K562 (cell line): ENCODE results near the gene PPARD. TPM values are rescaled to one million over a fixed set of nuclear protein-coding genes. Genes with fewer than 3 reads are reported as not detected.

Experiments
- ASH1L ChIP-seq: fragments of 450-650 bp; IDR thresholded peaks from 2 replicates; pipeline ENCODE4 v1.6.1; 2018; ENCODE audit warnings: borderline replicate concordance, mild to moderate bottlenecking, low read depth; ENCODE audit not compliant: partially characterized antibody
- ATF3 ChIP-seq, 2 experiments: fragments of 450-650 bp in 1 of 2; sonication (generic) in 1 of 2; formaldehyde crosslinking in 1 of 2; IDR thresholded peaks in 1 of 2; conservative IDR thresholded peaks in 1 of 2; 2 replicates each; pipeline versions ENCODE4 v1.6.1 to v1.8.1; 2016 to 2023; ENCODE audit warnings: mild to moderate bottlenecking in 2 of 2, moderate library complexity in 2 of 2, inconsistent platforms in 1 of 2, missing genetic modification reagents in 1 of 2
- BRD9 ChIP-seq: fragments of 450-650 bp; IDR thresholded peaks from 2 replicates; pipeline ENCODE4 v1.6.1; 2018; ENCODE audit warnings: low read depth; ENCODE audit not compliant: partially characterized antibody
- CGGBP1 ChIP-seq: fragments of 250-450 bp; sonication (Bioruptor Pico); IDR thresholded peaks from 2 replicates; pipeline ENCODE4 v1.9.0; 2021; ENCODE audit warnings: mild to moderate bottlenecking
- CHD1 ChIP-seq: fragments of 200-600 bp; sonication (generic); IDR thresholded peaks from one replicate; pipeline ENCODE4 v1.6.1; 2012; ENCODE audit warnings: mild to moderate bottlenecking, moderate library complexity, low read length, inconsistent platforms
- CREM ChIP-seq: IDR thresholded peaks from 2 replicates; pipeline ENCODE4 v1.6.1; 2014; ENCODE audit warnings: antibody characterized with exemption, low read depth
- DPF2 ChIP-seq: fragments of 450-650 bp; IDR thresholded peaks from 2 replicates; pipeline ENCODE4 v1.6.1; 2016
- ETV1 ChIP-seq: fragments of 450-650 bp; conservative IDR thresholded peaks from 2 replicates; pipeline ENCODE4 v1.6.1; 2016; ENCODE audit warnings: missing genetic modification characterization, control low read depth, low read depth, missing compliant biosample characterization
- FOSL1 ChIP-seq: fragments of 200-800 bp; sonication (Bioruptor generic); conservative IDR thresholded peaks from 2 replicates; pipeline ENCODE4 v1.6.1; 2016; ENCODE audit warnings: missing genetic modification characterization, missing compliant biosample characterization
- GABPB2 ChIP-seq: fragments of 250-450 bp; sonication (Bioruptor Pico); conservative IDR thresholded peaks from 2 replicates; pipeline ENCODE4 v1.5.1; 2021; ENCODE audit warnings: mild to moderate bottlenecking
- RBBP5 ChIP-seq: fragments of 200-600 bp; sonication (generic); IDR thresholded peaks from 2 replicates; pipeline ENCODE4 v1.6.1; 2012; ENCODE audit warnings: borderline replicate concordance, mild to moderate bottlenecking, low read length, control low read depth, inconsistent platforms; ENCODE audit not compliant: insufficient read depth, poor library complexity, severe bottlenecking
- SMARCA4 ChIP-seq: fragments of 450-650 bp; IDR thresholded peaks from 2 replicates; pipeline ENCODE4 v1.6.1; 2016
- SMARCC2 ChIP-seq: fragments of 450-650 bp; IDR thresholded peaks from 2 replicates; pipeline ENCODE4 v1.6.1; 2017; ENCODE audit warnings: antibody characterized with exemption, moderate library complexity, mild to moderate bottlenecking, low read depth
- VEZF1 ChIP-seq: fragments of 200-800 bp; sonication (Bioruptor generic); IDR thresholded peaks from 2 replicates; pipeline ENCODE4 v1.6.1; 2017; ENCODE audit warnings: missing genetic modification characterization, missing compliant biosample characterization
- WHSC1 ChIP-seq: IDR thresholded peaks from one replicate; pipeline ENCODE4 v1.6.1; 2012; ENCODE audit warnings: low read length, control low read depth, inconsistent platforms
- ZEB2 ChIP-seq: fragments of 450-650 bp; IDR thresholded peaks from 2 replicates; pipeline ENCODE4 v1.6.1; 2016
- ZNF354B ChIP-seq: fragments of 250-450 bp; sonication (Bioruptor Pico); IDR thresholded peaks from 2 replicates; pipeline ENCODE4 v1.4.0; 2020
- ZNF75A ChIP-seq: fragments of 450-650 bp; formaldehyde crosslinking; IDR thresholded peaks from 2 replicates; pipeline ENCODE4 v1.4.0; 2020; ENCODE audit warnings: mild to moderate bottlenecking
- polyA plus RNA-seq, 8 experiments: library from polyadenylated mRNA; depleted of rRNA in 4 of 8; stranded (reverse) in 5 of 8; unstranded in 3 of 8; fragments of >200 nt; fragmentation: Nextera tagmentation in 2 of 8; fragmentation: Illumina TruSeq in 1 of 8; extraction: Ambion mirVana in 2 of 8; extraction: Trizol in 1 of 8; gene quantifications; 2 replicates each; pipeline versions ENCODE4 v1.2.1 to v1.2.3, GENCODE V29; 2011 to 2014; ENCODE audit warnings: inconsistent platforms in 1 of 8, missing spikeins in 1 of 8
- total RNA-seq, 7 experiments: library from RNA; depleted of rRNA in 6 of 7; stranded (reverse); fragments of >200 nt in 6 of 7; fragmentation: Illumina TruSeq in 2 of 7; extraction: Trizol in 2 of 7; gene quantifications; 2 replicates each; pipeline versions ENCODE4 v1.2.1 to v1.2.3, GENCODE V29; 2011 to 2021; ENCODE audit warnings: low replicate concordance in 1 of 7
- TF ChIP-seq, protein P1 (sequence below): sonication (generic); formaldehyde crosslinking; IDR thresholded peaks from 2 replicates; pipeline ENCODE4 v1.8.0; 2022; ENCODE audit warnings: missing genetic modification reagents, mild to moderate bottlenecking, moderate library complexity, borderline replicate concordance
- TF ChIP-seq, protein P2 (sequence below): fragments of 450-650 bp; IDR thresholded peaks from 2 replicates; pipeline ENCODE4 v1.6.1; 2017; ENCODE audit warnings: antibody characterized with exemption
- TF ChIP-seq, protein P3 (sequence below), 3 experiments: IDR thresholded peaks in 2 of 3; conservative IDR thresholded peaks in 1 of 3; 2 replicates each; pipeline ENCODE4 v1.5.1; 2011 to 2012; ENCODE audit warnings: low read length in 3 of 3, mild to moderate bottlenecking in 3 of 3, control low read depth in 2 of 3, improper control_type of control experiment in 1 of 3, inconsistent platforms in 1 of 3, low read depth in 1 of 3, mixed read lengths in 1 of 3, moderate library complexity in 1 of 3; ENCODE audit not compliant: insufficient read depth in 2 of 3

PPARD gene
- total and polyA plus RNA-seq, 9 of the 15 experiments (the other 6 are each of a cell fraction or from before 2014, with no cell fraction given): 0.14 to 13.2 (median 3.8) TPM

GRCh38 chr6:35302604-35303241, 39.6 kb upstream of the PPARD start (continued):
- TF ChIP-seq ATF3 (IDR thresholded peaks at IDR 0.05): peak; percentile 15; the same call in 1 of the 2 replicates
- no peak for TF ChIP-seq ATF3 (CRISPR knock-in tag; conservative IDR thresholded peaks at IDR 0.05)
- TF ChIP-seq, protein P1, sequence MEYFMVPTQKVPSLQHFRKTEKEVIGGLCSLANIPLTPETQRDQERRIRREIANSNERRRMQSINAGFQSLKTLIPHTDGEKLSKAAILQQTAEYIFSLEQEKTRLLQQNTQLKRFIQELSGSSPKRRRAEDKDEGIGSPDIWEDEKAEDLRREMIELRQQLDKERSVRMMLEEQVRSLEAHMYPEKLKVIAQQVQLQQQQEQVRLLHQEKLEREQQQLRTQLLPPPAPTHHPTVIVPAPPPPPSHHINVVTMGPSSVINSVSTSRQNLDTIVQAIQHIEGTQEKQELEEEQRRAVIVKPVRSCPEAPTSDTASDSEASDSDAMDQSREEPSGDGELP (CRISPR knock-in tag): peak; percentile 13; the same call in 1 of the 2 replicates
- TF ChIP-seq ETV1 (tag): peak; percentile 35; the same call in 1 of the 2 replicates
- no peak for TF ChIP-seq CGGBP1
- no peak for TF ChIP-seq CHD1
- no peak for TF ChIP-seq ZEB2
- no peak for TF ChIP-seq BRD9
- TF ChIP-seq VEZF1 (CRISPR knock-in tag): peak; percentile 58
- TF ChIP-seq FOSL1 (tag): peak; percentile 60; the same call in 1 of the 2 replicates
- no peak for TF ChIP-seq ZNF354B (CRISPR knock-in tag)
- TF ChIP-seq, protein P2, sequence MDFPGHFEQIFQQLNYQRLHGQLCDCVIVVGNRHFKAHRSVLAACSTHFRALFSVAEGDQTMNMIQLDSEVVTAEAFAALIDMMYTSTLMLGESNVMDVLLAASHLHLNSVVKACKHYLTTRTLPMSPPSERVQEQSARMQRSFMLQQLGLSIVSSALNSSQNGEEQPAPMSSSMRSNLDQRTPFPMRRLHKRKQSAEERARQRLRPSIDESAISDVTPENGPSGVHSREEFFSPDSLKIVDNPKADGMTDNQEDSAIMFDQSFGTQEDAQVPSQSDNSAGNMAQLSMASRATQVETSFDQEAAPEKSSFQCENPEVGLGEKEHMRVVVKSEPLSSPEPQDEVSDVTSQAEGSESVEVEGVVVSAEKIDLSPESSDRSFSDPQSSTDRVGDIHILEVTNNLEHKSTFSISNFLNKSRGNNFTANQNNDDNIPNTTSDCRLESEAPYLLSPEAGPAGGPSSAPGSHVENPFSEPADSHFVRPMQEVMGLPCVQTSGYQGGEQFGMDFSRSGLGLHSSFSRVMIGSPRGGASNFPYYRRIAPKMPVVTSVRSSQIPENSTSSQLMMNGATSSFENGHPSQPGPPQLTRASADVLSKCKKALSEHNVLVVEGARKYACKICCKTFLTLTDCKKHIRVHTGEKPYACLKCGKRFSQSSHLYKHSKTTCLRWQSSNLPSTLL: no peak
- TF ChIP-seq WHSC1: no peak
- TF ChIP-seq RBBP5: peak; percentile 21
- TF ChIP-seq ZNF75A: no peak
- TF ChIP-seq, protein P3, sequence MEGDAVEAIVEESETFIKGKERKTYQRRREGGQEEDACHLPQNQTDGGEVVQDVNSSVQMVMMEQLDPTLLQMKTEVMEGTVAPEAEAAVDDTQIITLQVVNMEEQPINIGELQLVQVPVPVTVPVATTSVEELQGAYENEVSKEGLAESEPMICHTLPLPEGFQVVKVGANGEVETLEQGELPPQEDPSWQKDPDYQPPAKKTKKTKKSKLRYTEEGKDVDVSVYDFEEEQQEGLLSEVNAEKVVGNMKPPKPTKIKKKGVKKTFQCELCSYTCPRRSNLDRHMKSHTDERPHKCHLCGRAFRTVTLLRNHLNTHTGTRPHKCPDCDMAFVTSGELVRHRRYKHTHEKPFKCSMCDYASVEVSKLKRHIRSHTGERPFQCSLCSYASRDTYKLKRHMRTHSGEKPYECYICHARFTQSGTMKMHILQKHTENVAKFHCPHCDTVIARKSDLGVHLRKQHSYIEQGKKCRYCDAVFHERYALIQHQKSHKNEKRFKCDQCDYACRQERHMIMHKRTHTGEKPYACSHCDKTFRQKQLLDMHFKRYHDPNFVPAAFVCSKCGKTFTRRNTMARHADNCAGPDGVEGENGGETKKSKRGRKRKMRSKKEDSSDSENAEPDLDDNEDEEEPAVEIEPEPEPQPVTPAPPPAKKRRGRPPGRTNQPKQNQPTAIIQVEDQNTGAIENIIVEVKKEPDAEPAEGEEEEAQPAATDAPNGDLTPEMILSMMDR (IDR thresholded peaks at IDR 0.05 in 2 of 3, conservative IDR thresholded peaks at IDR 0.05 in 1 of 3; ENCODE audit: insufficient read depth in 2 of 3, low read depth in 1 of 3, low read length in 3 of 3): no peak
- TF ChIP-seq SMARCA4: no peak
- peak; percentile 36; the same call in 1 of the 2 replicates for TF ChIP-seq CREM
- no peak for TF ChIP-seq DPF2
- no peak for TF ChIP-seq GABPB2
- no peak for TF ChIP-seq SMARCC2
- TF ChIP-seq ASH1L: no peak
